Measurements from ENCODE around the gene FSCN2. TPM values are rescaled to one million over a fixed set of nuclear protein-coding genes. Genes with fewer than 3 reads are reported as not detected.

Gene FSCN2
- total RNA-seq, 1 experiment from 2014 or later, result 2.9 TPM

DNA sequence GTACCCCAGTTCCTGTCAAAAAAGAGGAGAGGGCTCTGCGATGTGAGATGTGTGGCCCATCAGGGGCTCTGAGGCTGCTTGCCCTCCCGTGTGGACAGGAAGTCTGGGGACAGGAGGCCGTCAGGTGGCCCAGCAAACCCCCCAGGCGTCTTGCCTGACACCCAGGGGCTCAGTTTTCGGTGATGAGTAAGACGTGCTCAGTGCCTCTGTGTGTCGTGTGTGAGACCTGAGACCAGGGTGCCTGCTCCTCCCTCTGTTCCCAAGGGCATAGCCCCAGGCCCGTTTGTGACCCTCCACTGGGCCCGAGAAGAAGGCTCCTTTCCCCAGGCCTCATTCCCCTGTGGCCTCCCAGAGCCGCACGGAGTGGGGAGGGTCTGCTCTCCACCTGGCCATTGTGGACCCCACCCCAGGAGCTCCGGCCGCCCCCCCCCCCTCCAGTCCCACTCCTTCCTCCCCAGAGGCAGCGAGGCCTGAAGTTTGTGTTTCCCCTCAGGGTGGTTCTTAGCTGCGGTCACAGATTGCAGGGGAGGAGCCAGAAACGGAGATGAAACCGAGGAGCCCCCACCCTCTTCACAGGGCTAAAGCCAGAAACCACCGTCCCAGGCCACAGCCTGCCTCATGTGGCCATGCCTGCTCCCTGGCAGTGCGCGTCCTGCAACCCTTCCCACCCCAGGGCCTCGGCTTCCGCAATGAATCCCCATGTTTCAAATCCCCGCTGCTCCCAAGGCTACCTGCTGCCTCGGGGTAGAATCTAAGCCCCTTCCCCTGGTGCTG, 10.7 kb upstream of the FSCN2 start:
- no peaks in the 10 kb centered on the region for H3K27me3 ChIP-seq (replicated peaks; ENCODE audit: control insufficient read depth, insufficient read depth, low read length)
- intact Hi-C loops (cut with micrococcal nuclease; ENCODE audit: unreplicated experiment), result loop anchor here (2.0 to 10.0 kb wide), 2 partner anchors 83 to 123 kb away; partner anchors contain the start of gene BAHCC1
- H3K27ac Mint-ChIP-seq (ENCODE audit: unreplicated experiment), result peak overlapping the region; percentile 94
- H3K36me3 Mint-ChIP-seq (ENCODE audit: insufficient read depth, unreplicated experiment), result peaks cover 46% of the 10 kb centered on the region
- no peaks in the 10 kb centered on the region for H3K9me3 ChIP-seq
- peaks cover 20% of the 10 kb centered on the region for H3K4me1 Mint-ChIP-seq (ENCODE audit: low read depth, unreplicated experiment)
- CTCF ChIA-PET, result interaction anchor here (0.6 kb wide), 1 partner anchor 122 kb away, joined by 4 read pairs; the partner anchor contains the start of gene BAHCC1
- H3K4me1 ChIP-seq, result peaks cover 33% of the 10 kb centered on the region
- no peaks in the 10 kb centered on the region for H3K9me3 Mint-ChIP-seq (ENCODE audit: unreplicated experiment)
- no peaks in the 10 kb centered on the region for H3K27me3 Mint-ChIP-seq (ENCODE audit: insufficient read depth, unreplicated experiment)
- POLR2A ChIA-PET, result no interaction called here
- H3K36me3 ChIP-seq (ENCODE audit: control insufficient read depth, insufficient read depth, low read length), result peaks cover 5% of the 10 kb centered on the region; the same call in 1 of the 2 replicates
- BruUV-seq (replicated peaks), result no TSS peak
- TF ChIP-seq, protein P1, sequence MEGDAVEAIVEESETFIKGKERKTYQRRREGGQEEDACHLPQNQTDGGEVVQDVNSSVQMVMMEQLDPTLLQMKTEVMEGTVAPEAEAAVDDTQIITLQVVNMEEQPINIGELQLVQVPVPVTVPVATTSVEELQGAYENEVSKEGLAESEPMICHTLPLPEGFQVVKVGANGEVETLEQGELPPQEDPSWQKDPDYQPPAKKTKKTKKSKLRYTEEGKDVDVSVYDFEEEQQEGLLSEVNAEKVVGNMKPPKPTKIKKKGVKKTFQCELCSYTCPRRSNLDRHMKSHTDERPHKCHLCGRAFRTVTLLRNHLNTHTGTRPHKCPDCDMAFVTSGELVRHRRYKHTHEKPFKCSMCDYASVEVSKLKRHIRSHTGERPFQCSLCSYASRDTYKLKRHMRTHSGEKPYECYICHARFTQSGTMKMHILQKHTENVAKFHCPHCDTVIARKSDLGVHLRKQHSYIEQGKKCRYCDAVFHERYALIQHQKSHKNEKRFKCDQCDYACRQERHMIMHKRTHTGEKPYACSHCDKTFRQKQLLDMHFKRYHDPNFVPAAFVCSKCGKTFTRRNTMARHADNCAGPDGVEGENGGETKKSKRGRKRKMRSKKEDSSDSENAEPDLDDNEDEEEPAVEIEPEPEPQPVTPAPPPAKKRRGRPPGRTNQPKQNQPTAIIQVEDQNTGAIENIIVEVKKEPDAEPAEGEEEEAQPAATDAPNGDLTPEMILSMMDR (IDR thresholded peaks at IDR 0.05; ENCODE audit: insufficient read depth in 1 of 2, low read depth in 1 of 2, low read length in 1 of 2, severe bottlenecking in 1 of 2, unreplicated experiment in 1 of 2), result no peak
- H3K4me3 Mint-ChIP-seq (ENCODE audit: unreplicated experiment), result peak overlapping the region; percentile 77
- peak in 1 of 2 experiments; percentile 56 for DNase-seq
- H3K4me3 ChIP-seq (ENCODE audit: low read depth, low read length), result no peak overlapping the region

DNA sequence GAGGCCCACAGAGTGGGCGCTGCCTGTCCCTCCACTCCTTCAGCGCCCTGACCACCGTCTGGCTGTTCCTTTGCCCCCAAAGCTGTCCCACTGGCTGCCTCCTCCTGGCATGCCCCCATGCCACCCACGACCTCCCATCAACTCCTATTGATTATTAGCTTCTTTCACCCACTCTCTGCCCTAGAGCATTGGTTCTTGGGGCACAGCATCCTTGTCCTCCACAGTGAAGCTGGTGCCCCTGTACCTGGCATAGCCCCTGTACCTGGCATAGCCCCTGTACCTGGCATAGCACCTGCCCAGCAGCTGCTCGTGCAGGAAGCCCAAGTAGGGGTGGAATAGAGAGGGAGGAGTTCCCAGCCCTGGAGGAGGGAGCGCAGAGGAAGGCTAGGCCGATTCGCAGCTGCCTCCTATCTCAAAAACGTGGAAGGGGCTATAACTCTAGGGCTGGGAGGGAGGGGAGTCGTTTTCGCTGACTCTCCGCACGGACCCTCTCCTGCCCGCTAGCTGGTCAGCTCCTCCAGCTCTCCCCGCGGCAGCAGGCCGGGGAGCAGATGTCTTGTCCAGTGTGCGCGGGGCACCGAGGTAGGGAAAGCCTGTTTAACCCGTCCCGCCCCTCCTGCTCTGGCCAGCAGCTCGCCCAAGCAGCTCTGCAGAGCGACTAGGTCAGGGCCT, 9.9 kb upstream of the FSCN2 start:
- Histone ChIP-seq H3K9me3 (no peaks in the 10 kb centered on the region), H3K27me3 (replicated peaks; ENCODE audit: control insufficient read depth, insufficient read depth, low read length) (no peaks in the 10 kb centered on the region), H3K36me3 (ENCODE audit: control insufficient read depth, insufficient read depth, low read length) (peaks cover 5% of the 10 kb centered on the region; the same call in 1 of the 2 replicates), H3K4me3 (ENCODE audit: low read depth, low read length) (peak overlapping the region; percentile 74), H3K4me1 (peaks cover 33% of the 10 kb centered on the region)
- intact Hi-C loops (cut with micrococcal nuclease; ENCODE audit: unreplicated experiment), result loop anchor here (2.0 to 10.0 kb wide), 2 partner anchors 83 to 123 kb away; partner anchors contain the start of gene BAHCC1
- peaks cover 41% of the 10 kb centered on the region for H3K36me3 Mint-ChIP-seq (ENCODE audit: insufficient read depth, unreplicated experiment)
- ChIA-PET POLR2A (interaction anchor here (1.0 to 1.8 kb wide), 3 partner anchors 7 to 15 kb away, joined by 4 to 6 read pairs (median 5); no protein-coding TSS in a partner anchor), CTCF (interaction anchor here (0.5 to 1.6 kb wide), 8 partner anchors 16 to 295 kb away, joined by 3 to 7 read pairs (median 4); partner anchors contain the start of genes BAHCC1 and CEP131)
- peak in 1 of 2 experiments; percentile 76 for DNase-seq
- peak overlapping the region; percentile 58 for H3K27ac Mint-ChIP-seq (ENCODE audit: unreplicated experiment)
- H3K27me3 Mint-ChIP-seq (ENCODE audit: insufficient read depth, unreplicated experiment), result no peaks in the 10 kb centered on the region
- H3K4me3 Mint-ChIP-seq (ENCODE audit: unreplicated experiment), result peak overlapping the region; percentile 77
- H3K4me1 Mint-ChIP-seq (ENCODE audit: low read depth, unreplicated experiment), result peaks cover 20% of the 10 kb centered on the region
- TF ChIP-seq, protein P1 (IDR thresholded peaks at IDR 0.05; ENCODE audit: insufficient read depth in 1 of 2, low read depth in 1 of 2, low read length in 1 of 2, severe bottlenecking in 1 of 2, unreplicated experiment in 1 of 2), result no peak
- H3K9me3 Mint-ChIP-seq (ENCODE audit: unreplicated experiment), result no peaks in the 10 kb centered on the region
- BruUV-seq (replicated peaks), result no TSS peak

DNA sequence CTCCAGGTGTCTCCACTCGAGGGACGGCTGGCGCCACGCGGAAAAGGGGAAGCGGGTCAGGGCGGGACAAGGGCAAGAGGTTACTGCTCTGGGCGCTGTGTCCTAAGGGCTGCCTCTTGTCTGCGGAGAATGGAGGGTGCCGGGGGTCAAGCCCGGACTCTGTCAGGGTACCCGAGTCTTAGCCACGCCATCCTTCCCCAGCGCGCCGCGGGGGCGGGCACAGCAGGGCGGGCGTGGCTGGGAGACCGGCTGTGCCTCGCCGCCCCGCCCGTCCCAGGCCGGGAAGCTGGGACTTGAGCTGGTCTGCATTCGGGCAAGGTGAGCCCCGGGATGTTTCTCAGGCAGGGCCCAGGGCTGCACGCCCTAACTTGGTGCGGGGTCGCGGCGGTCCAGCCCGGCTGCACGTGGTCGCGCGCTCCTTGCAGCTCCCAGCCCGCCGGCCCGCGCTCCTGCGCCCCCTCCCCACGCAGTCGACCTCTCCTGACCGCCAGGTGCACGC, 9.3 kb upstream of the FSCN2 start:
- peak overlapping the region; percentile 58 for H3K27ac Mint-ChIP-seq (ENCODE audit: unreplicated experiment)
- CTCF ChIA-PET, result interaction anchor here (0.5 to 1.6 kb wide), 13 partner anchors 15 to 296 kb away, joined by 3 to 7 read pairs (median 4); partner anchors contain the start of genes BAHCC1 and CEP131

More for the DNA sequence above, 9.3 kb upstream of the FSCN2 start:
- H3K36me3 ChIP-seq (ENCODE audit: control insufficient read depth, insufficient read depth, low read length), result peaks cover 5% of the 10 kb centered on the region; the same call in 1 of the 2 replicates
- intact Hi-C loops (cut with micrococcal nuclease; ENCODE audit: unreplicated experiment), result loop anchor here (1.0 to 10.0 kb wide), 3 partner anchors 34 to 124 kb away; partner anchors contain the start of gene BAHCC1
- peak; percentile 67 to 73 for DNase-seq
- peak overlapping the region; percentile 74 for H3K4me3 ChIP-seq (ENCODE audit: low read depth, low read length)
- Mint-ChIP-seq H3K27me3 (ENCODE audit: insufficient read depth, unreplicated experiment) (no peaks in the 10 kb centered on the region), H3K4me3 (ENCODE audit: unreplicated experiment) (peak overlapping the region; percentile 77), H3K36me3 (ENCODE audit: insufficient read depth, unreplicated experiment) (peaks cover 39% of the 10 kb centered on the region), H3K9me3 (ENCODE audit: unreplicated experiment) (no peaks in the 10 kb centered on the region), H3K4me1 (ENCODE audit: low read depth, unreplicated experiment) (peaks cover 20% of the 10 kb centered on the region)
- no TSS peak for BruUV-seq (replicated peaks)
- peaks cover 33% of the 10 kb centered on the region for H3K4me1 ChIP-seq
- no peaks in the 10 kb centered on the region for H3K27me3 ChIP-seq (replicated peaks; ENCODE audit: control insufficient read depth, insufficient read depth, low read length)
- H3K9me3 ChIP-seq, result no peaks in the 10 kb centered on the region
- TF ChIP-seq, protein P1 (IDR thresholded peaks at IDR 0.05; ENCODE audit: insufficient read depth in 1 of 2, low read depth in 1 of 2, low read length in 1 of 2, severe bottlenecking in 1 of 2, unreplicated experiment in 1 of 2), result no peak
- POLR2A ChIA-PET, result interaction anchor here (0.7 to 1.8 kb wide), 4 partner anchors 8 to 226 kb away, joined by 4 to 6 read pairs (median 4); no protein-coding TSS in a partner anchor
